Tibial nerve (tissue), 3 donors: Measurements from ENCODE around the gene GUK1.

Experiments used
- CTCF ChIP-seq, 5 experiments: fragments of 200-600 bp in 3 of 5; fragments of 450-650 bp in 2 of 5; sonication (generic) in 3 of 5; IDR thresholded peaks; one replicate each; pipeline ENCODE4 v1.5.1; 2016 to 2019; ENCODE audit warnings: antibody characterized with exemption in 5 of 5, mild to moderate bottlenecking in 3 of 5, moderate library complexity in 2 of 5
- POLR2A ChIP-seq, 2 donors: fragments of 450-650 bp; IDR thresholded peaks; one replicate each; pipeline ENCODE4 v1.6.1; 2017; ENCODE audit warnings: antibody characterized with exemption in 2 of 2, mild to moderate bottlenecking in 2 of 2, moderate library complexity in 2 of 2

DNA sequence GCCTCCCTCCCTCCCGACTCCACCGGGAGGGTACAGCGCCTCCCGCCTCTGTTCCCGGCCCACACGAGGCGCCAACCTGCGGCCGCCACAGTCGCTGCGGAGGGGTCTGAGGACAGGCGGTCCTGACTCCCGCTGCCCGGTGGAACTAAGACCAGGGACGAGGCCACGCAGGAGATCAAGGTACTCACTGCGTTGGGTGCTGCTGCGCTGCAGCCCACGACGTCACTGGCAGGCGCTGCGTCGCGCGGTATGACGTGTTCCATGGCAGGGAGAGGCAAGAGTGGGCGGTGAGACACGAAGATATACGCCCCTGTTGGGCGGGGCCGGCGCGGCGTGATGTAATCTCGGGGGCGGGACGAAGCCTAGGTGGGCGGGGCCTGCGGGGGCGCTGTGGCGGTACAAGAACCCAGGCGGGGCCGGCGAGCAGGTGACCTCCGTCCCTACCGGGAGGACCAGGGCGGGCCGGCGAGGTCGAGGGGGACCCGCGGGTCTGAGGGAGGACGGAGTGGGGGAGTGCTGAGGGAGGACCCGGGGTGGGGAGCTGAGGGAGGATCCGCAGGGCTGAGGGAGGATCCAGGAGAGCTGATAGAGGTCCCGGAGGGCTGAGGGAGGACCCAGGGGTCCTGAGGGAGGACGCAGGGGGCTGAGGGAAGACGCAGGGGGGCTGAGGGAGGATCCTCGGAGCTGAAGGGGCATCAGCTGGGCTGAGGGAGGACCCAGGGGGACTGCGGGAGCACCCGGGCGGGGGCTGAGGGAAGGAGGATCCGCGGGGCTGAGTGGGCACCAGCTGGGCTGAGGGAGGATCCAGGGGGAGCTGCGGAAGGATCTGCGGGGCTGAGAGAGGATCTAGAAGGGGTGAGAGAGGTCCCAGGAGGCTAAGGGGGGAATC lies 30.8 kb upstream of the GUK1 start, which contains the start of gene MRPL55:
- TF ChIP-seq POLR2A (IDR thresholded peaks at IDR 0.05) (peak; percentile 79 to 98), CTCF (IDR thresholded peaks at IDR 0.05) (peak in 3 of 5 experiments; percentile 7 to 44 (median 27))
